IMR-90 (cell line): ENCODE measurements around the gene INTS11. TPM values are rescaled to one million over a fixed set of nuclear protein-coding genes. Genes with fewer than 3 reads are reported as not detected.

Experiments used
- ATAC-seq: fragments of 200-7000 bp; cut with Tn5 transposase; 2 replicates; pipeline ENCODE4 v1.9.1; 2020; ENCODE audit warnings: low read depth, mild to moderate bottlenecking, moderate library complexity
- BruUV-seq: library from RNA; stranded (reverse); fragments of 400-500 nt; replicated peaks from 2 replicates; lab custom pipeline; 2021; lab: Mats Ljungman, UMichigan
- CTCF ChIA-PET: fragments of 300-600 bp; formaldehyde crosslinking; extraction: SDS; loops from one replicate; lab custom pipeline; 2021; ENCODE audit warnings: antibody characterized with exemption; lab: Yijun Ruan, JAX
- POLR2A ChIA-PET: fragments of 300-600 bp; sonication (Branson Sonifier 250); formaldehyde crosslinking; loops from one replicate; lab custom pipeline; 2022; ENCODE audit warnings: antibody characterized with exemption; ENCODE audit not compliant: unreplicated experiment; lab: Charles Lee
- DNase-seq: peaks from one replicate; pipeline ENCODE4 v3.0.0; 2013
- H2AFZ ChIP-seq: replicated peaks from 2 replicates; pipeline ENCODE3; 2013; ENCODE audit warnings: low read length, mild to moderate bottlenecking; ENCODE audit not compliant: poor library complexity
- H2AK5ac ChIP-seq: 2 replicates; pipeline ENCODE4 v1.6.1; 2013; ENCODE audit warnings: low read depth, low read length, inconsistent platforms
- H2AK9ac ChIP-seq: replicated peaks from 2 replicates; pipeline ENCODE3; 2013; ENCODE audit warnings: mild to moderate bottlenecking, low read depth, low read length, moderate library complexity; ENCODE audit not compliant: poor library complexity
- H2BK120ac ChIP-seq: 2 replicates; pipeline ENCODE4 v1.6.1; 2013; ENCODE audit warnings: low read depth, low read length, inconsistent platforms
- H2BK15ac ChIP-seq: 3 replicates; pipeline ENCODE4 v1.6.1; 2013; ENCODE audit warnings: low read depth, low read length, inconsistent platforms
- H2BK20ac ChIP-seq: 2 replicates; pipeline ENCODE4 v1.6.1; 2013; ENCODE audit warnings: low read depth, mild to moderate bottlenecking, inconsistent platforms, low read length, moderate library complexity
- H2BK5ac ChIP-seq: 2 replicates; pipeline ENCODE4 v1.6.1; 2013; ENCODE audit warnings: mild to moderate bottlenecking, low read depth, low read length, inconsistent platforms; ENCODE audit not compliant: poor library complexity, severe bottlenecking
- H3K14ac ChIP-seq: replicated peaks from 2 replicates; pipeline ENCODE4 v1.6.1; 2013; ENCODE audit warnings: low read depth, low read length, inconsistent platforms
- H3K18ac ChIP-seq: 2 replicates; pipeline ENCODE4 v1.6.1; 2013; ENCODE audit warnings: low read depth, low read length, control low read depth
- H3K23ac ChIP-seq: 2 replicates; pipeline ENCODE4 v1.6.1; 2013; ENCODE audit warnings: low read depth, low read length, inconsistent platforms
- H3K27ac ChIP-seq: 2 replicates; pipeline ENCODE4 v1.5.1; 2013; ENCODE audit warnings: mild to moderate bottlenecking, control low read depth, low read length; ENCODE audit not compliant: insufficient read depth
- H3K27me3 ChIP-seq: 2 replicates; pipeline ENCODE4 v1.6.1; 2013; ENCODE audit warnings: low read length; ENCODE audit not compliant: control insufficient read depth, insufficient read depth
- H3K36me3 ChIP-seq: 2 replicates; pipeline ENCODE4 v1.6.1; 2013; ENCODE audit warnings: low read length, mixed read lengths; ENCODE audit not compliant: control insufficient read depth, insufficient read depth
- H3K4ac ChIP-seq: 2 replicates; pipeline ENCODE4 v1.6.1; 2013; ENCODE audit warnings: low read depth, low read length, inconsistent platforms
- H3K4me1 ChIP-seq: 2 replicates; pipeline ENCODE4 v1.6.1; 2013; ENCODE audit warnings: low read length, mixed read lengths; ENCODE audit not compliant: control insufficient read depth, insufficient read depth
- H3K4me2 ChIP-seq: 2 replicates; pipeline ENCODE4 v1.6.1; 2013; ENCODE audit warnings: low read depth, mild to moderate bottlenecking, control low read depth, low read length, moderate library complexity
- H3K4me3 ChIP-seq: 2 replicates; pipeline ENCODE4 v1.5.1; 2013; ENCODE audit warnings: low read depth, mild to moderate bottlenecking, control low read depth, low read length, moderate library complexity; ENCODE audit not compliant: insufficient read depth
- H3K56ac ChIP-seq: 2 replicates; pipeline ENCODE4 v1.6.1; 2013; ENCODE audit warnings: low read length, inconsistent platforms; ENCODE audit not compliant: insufficient read depth; ENCODE audit errors: extremely low read depth
- H3K79me1 ChIP-seq, 2 experiments: 2 replicates each; pipeline ENCODE4 v1.6.1; 2013; ENCODE audit warnings: low read length in 2 of 2, inconsistent platforms in 1 of 2, low read depth in 1 of 2
- H3K9ac ChIP-seq: 2 replicates; pipeline ENCODE4 v1.6.1; 2013; ENCODE audit warnings: low read depth, low read length, control low read depth
- H3K9me1 ChIP-seq: 2 replicates; pipeline ENCODE4 v1.6.1; 2013; ENCODE audit warnings: low read length, inconsistent platforms; ENCODE audit not compliant: insufficient read depth
- H3K9me3 ChIP-seq: 2 replicates; pipeline ENCODE4 v1.6.1; 2013; ENCODE audit warnings: low read length; ENCODE audit not compliant: control insufficient read depth, insufficient read depth
- H4K20me1 ChIP-seq: 2 replicates; pipeline ENCODE4 v1.6.1; 2013; ENCODE audit warnings: low read length, inconsistent platforms; ENCODE audit not compliant: insufficient read depth
- H4K5ac ChIP-seq: 2 replicates; pipeline ENCODE4 v1.6.1; 2013; ENCODE audit warnings: mild to moderate bottlenecking, low read depth, low read length, control low read depth
- H4K8ac ChIP-seq, 2 experiments: 2 replicates each; pipeline ENCODE4 v1.6.1; 2013; ENCODE audit warnings: low read depth in 2 of 2, low read length in 2 of 2, control low read depth in 1 of 2, inconsistent platforms in 1 of 2
- H4K91ac ChIP-seq: 2 replicates; pipeline ENCODE4 v1.6.1; 2013; ENCODE audit warnings: low read depth, low read length, inconsistent platforms; ENCODE audit not compliant: insufficient read depth
- BHLHE40 ChIP-seq: fragments of 150-350 bp; IDR thresholded peaks from 2 replicates; pipeline ENCODE4 v1.6.1; 2016; ENCODE audit warnings: mild to moderate bottlenecking, low read depth, low read length
- FOS ChIP-seq: fragments of 150-350 bp; IDR thresholded peaks from 2 replicates; pipeline ENCODE4 v1.6.1; 2016; ENCODE audit warnings: low read depth, low read length
- POLR2A ChIP-seq: IDR thresholded peaks from 2 replicates; pipeline ENCODE4 v1.6.1; 2012; ENCODE audit warnings: mild to moderate bottlenecking, low read depth, low read length
- SMC3 ChIP-seq: fragments of 150-350 bp; IDR thresholded peaks from 2 replicates; pipeline ENCODE4 v1.6.1; 2016; ENCODE audit warnings: low read depth, mild to moderate bottlenecking, antibody characterized with exemption, low read length, moderate library complexity
- WGBS, 2 experiments: methylation state at CpG; one replicate each; pipeline versions ENCODE4 v1.1.5 to v1.1.7; 2013; ENCODE audit warnings: missing lambda C conversion rate in 2 of 2; ENCODE audit not compliant: insufficient read length in 1 of 2; ENCODE audit errors: extremely low coverage in 2 of 2; 5-methylcytosine and 5-hydroxymethylcytosine counted together
- dilution Hi-C: fragments of 300-500 bp; cut with HindIII; formaldehyde crosslinking; loops from one replicate; pipeline ENCODE4 v1.14.3; 2018; ENCODE audit warnings: low sequenced_read_pairs; ENCODE audit not compliant: unreplicated experiment
- in situ Hi-C: fragments of 300-500 bp; cut with MboI; formaldehyde crosslinking; loops from 3 replicates; pipeline ENCODE4 v1.14.3; 2019; ENCODE audit warnings: low sequenced_read_pairs, inconsistent platforms, mixed read lengths
- intact Hi-C: fragments of 100-400 bp; cut with micrococcal nuclease; formaldehyde crosslinking; loops from 2 replicates; pipeline ENCODE4 v1.10.0; 2022
- polyA plus RNA-seq, 3 experiments: library from polyadenylated mRNA; depleted of rRNA; stranded (reverse); fragments of >200 nt; gene quantifications; 2 replicates each; pipeline ENCODE4 v1.2.3, GENCODE V29; 2012; ENCODE audit warnings: low replicate concordance in 1 of 3
- total RNA-seq: library from RNA; depleted of rRNA; stranded (reverse); fragments of >200 nt; gene quantifications from 2 replicates; pipeline ENCODE4 v1.2.3, GENCODE V29; 2012
- TF ChIP-seq, protein P1 (sequence below): fragments of 150-350 bp; IDR thresholded peaks from 2 replicates; pipeline ENCODE4 v1.6.1; 2017; ENCODE audit warnings: mild to moderate bottlenecking, antibody characterized with exemption, low read length, low read depth
- TF ChIP-seq, protein P2 (sequence below): fragments of 150-350 bp; IDR thresholded peaks from 2 replicates; pipeline ENCODE4 v1.6.1; 2016; ENCODE audit warnings: low read depth, mild to moderate bottlenecking, low read length, moderate library complexity, borderline replicate concordance

INTS11 gene
- total and polyA plus RNA-seq, 2 of the 4 experiments (the other 2 are of a cell fraction) = 56.1 to 123 TPM

DNA sequence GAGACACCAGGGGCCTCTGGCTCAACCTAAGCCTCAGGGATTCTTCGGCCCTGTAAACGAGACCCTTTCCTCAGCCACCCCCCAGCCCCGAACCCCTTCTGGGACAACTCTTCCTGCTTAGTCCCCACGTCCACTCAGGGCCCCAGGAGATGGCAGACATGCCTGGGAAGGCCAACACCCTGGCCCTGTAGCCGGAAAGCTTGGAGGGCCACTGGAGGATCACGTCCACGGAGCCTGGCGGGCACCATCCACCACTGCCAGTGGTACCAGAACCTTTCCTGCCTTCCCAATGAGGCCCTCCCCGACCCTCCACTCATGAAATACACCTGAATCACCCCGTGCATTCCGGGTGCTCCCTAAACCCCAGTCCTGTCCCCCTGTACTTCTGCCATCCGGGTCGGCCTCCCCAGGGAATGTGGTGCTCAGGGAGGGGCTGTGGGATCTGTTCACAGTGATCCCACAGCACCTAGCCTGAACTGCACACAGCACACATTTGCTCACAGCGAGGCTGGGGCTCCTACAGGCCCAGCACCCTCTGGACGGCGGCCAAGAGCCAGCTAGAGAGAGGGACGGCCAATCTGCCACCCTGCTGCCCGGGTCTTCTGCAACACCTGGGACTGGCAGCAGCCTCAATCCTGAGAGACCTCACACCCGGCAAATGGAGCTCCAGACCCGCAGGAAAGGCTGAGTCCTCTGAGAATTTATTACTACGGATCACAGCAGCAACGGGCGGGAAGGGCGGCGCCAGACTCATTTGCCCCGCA, 48.8 kb upstream of the INTS11 start:
- H2BK15ac ChIP-seq = no peak overlapping the region
- peaks cover 8% of the 10 kb centered on the region for H3K36me3 ChIP-seq
- peaks cover 11% of the 10 kb centered on the region; the same call in 1 of the 2 replicates for H4K20me1 ChIP-seq
- H3K79me1 ChIP-seq = peaks cover 3 to 50% of the 10 kb centered on the region in 2 experiments; a peak in 3 of 4 replicates
- H3K4me2 ChIP-seq = no peak overlapping the region
- H3K4ac ChIP-seq = no peak overlapping the region
- H2AK9ac ChIP-seq = peak overlapping the region; percentile 28
- ATAC-seq (no peak), DNase-seq (no peak)
- in situ Hi-C loops (no loop called here), intact Hi-C loops (loop anchor here (2.0 kb wide), 1 partner anchor 14 kb away; the partner anchor contains the start of gene MXRA8), dilution Hi-C loops (no loop called here)
- H3K14ac ChIP-seq = no peak overlapping the region
- H2BK5ac ChIP-seq = no peak overlapping the region
- H3K23ac ChIP-seq = no peak overlapping the region
- TF ChIP-seq FOS (no peak), BHLHE40 (no peak), SMC3 (no peak), POLR2A (no peak)
- TF ChIP-seq, protein P1, sequence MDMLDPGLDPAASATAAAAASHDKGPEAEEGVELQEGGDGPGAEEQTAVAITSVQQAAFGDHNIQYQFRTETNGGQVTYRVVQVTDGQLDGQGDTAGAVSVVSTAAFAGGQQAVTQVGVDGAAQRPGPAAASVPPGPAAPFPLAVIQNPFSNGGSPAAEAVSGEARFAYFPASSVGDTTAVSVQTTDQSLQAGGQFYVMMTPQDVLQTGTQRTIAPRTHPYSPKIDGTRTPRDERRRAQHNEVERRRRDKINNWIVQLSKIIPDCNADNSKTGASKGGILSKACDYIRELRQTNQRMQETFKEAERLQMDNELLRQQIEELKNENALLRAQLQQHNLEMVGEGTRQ = no peak
- TF ChIP-seq, protein P2, sequence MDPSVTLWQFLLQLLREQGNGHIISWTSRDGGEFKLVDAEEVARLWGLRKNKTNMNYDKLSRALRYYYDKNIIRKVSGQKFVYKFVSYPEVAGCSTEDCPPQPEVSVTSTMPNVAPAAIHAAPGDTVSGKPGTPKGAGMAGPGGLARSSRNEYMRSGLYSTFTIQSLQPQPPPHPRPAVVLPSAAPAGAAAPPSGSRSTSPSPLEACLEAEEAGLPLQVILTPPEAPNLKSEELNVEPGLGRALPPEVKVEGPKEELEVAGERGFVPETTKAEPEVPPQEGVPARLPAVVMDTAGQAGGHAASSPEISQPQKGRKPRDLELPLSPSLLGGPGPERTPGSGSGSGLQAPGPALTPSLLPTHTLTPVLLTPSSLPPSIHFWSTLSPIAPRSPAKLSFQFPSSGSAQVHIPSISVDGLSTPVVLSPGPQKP = no peak
- no peaks in the 10 kb centered on the region for H3K9me3 ChIP-seq
- no peak overlapping the region for H2BK120ac ChIP-seq
- no TSS peak for BruUV-seq
- no peak overlapping the region for H4K5ac ChIP-seq
- H2AK5ac ChIP-seq = no peak overlapping the region
- CTCF ChIA-PET = no interaction called here
- 0 out of 2 replicates have a peak, but pooled peaks cover 5% of the 10 kb centered on the region for H3K9me1 ChIP-seq
- no peak overlapping the region for H3K27ac ChIP-seq
- no peak overlapping the region for H2BK20ac ChIP-seq
- WGBS, 2 experiments = 89% methylated on average over 10 of the region's 26 CpGs; no CpG with 5 or more reads in 1 of the 2 experiments
- H3K4me3 ChIP-seq = no peak overlapping the region
- no peak overlapping the region for H3K9ac ChIP-seq
- no peak overlapping the region for H2AFZ ChIP-seq
- no peak overlapping the region for H3K18ac ChIP-seq
- H3K4me1 ChIP-seq = peaks cover 12% of the 10 kb centered on the region
- no peak overlapping the region for H4K91ac ChIP-seq
- no peak overlapping the region for H3K56ac ChIP-seq
- H3K27me3 ChIP-seq = no peaks in the 10 kb centered on the region
- POLR2A ChIA-PET = no interaction called here
- no peak overlapping the region for H4K8ac ChIP-seq
